T-helper 9 cell (primary cell): Measurements from ENCODE around the gene FOXF2.

Source experiments
- DNase-seq: peaks from one replicate; pipeline ENCODE4 v3.0.0-alpha.2; 2020

The FOXF2 gene

DNA sequence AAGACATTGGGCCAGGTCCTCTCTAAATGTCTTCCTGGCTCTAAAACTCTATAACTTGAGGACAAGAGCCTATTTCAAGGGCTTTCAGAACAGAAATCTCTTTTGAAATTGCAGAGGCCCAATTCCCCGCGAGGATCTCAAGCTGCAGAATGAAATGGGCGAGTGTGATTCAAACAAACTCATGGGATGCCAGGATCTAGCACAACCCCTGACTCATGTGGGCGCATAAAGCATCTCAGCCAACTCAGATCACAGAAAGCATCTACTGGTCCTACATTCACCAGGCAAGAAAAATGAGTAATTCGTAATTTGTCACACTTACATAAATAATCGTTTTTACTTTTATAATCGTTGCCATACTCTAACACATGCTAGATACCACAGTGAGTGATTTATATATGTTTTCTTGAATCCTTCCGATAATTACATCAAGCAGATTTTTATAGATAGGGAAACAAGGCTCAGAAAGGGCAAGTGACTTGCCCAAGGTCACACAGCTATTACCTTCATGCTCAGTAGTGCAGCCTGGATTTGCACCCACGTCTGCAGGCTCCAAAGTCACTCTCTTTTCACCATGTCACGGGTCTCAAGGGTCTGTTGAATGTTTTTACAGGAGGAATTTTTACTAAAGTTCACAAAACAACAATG is 26.2 kb downstream of the FOXF2 start:
- DNase-seq, result no peak

GRCh38 chr6:1416191-1416760 is 26.9 kb downstream of the FOXF2 start:
- DNase-seq, result no peak

GRCh38 chr6:1416820-1417219 is 27.4 kb downstream of the FOXF2 start:
- DNase-seq, result no peak

DNA sequence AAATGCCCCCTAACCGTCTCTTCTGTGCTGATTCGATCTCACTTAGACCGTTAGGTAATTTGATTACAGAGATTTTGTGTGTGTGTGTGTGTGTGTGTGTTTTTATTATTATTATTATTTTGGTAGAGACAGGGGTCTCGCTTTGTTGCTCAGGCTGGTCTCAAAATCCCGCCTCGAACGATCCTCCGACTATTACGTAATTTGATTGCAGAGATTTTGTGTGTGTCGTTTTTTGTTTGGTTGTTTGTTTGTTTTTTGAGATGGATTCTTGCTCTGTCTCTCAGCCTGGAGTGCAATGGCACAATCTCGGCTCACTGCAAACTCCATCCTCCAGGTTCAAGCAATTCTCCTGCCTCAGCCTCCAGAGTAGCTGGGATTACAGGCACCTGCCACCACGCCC is 28.3 kb downstream of the FOXF2 start:
- DNase-seq, result no peak

DNA sequence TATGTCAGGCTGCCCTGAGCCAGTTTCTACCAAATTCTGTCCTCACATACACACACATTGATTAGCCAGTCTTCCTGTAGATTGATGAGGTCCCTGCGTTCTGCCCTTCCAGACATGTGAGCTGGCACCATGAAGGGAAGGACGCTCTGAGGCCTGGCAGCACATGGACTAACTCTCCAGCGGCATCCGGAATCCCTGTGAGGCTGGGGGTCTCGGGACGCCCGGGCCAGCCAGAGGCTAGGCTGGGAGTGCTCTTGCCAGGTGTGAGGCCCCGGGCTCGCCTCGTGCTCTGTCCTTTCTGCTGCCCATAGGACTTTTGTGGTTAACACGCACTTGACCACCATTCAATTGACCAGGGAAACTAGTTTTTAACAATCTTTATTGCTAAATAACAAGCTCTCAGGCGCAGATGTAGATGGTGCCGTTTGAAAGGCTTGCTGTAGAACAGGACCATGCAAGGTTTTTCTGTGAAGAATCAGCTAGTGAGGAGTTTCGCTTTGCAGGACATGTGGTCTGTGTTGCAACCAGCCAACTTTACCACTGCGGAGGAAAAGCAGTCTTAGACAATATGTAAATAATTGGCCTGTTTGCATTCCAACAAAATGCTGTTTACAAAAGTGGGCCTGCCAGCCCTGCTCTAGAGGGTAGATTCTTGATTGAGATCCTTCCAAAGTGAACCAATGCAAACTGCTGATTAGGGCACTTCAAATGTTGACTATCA is 29.3 kb downstream of the FOXF2 start:
- DNase-seq, result no peak

GRCh38 chr6:1420382-1420781 is 31.0 kb downstream of the FOXF2 start:
- DNase-seq, result no peak

GRCh38 chr6:1422290-1422689 is 32.9 kb downstream of the FOXF2 start:
- DNase-seq, result no peak

DNA sequence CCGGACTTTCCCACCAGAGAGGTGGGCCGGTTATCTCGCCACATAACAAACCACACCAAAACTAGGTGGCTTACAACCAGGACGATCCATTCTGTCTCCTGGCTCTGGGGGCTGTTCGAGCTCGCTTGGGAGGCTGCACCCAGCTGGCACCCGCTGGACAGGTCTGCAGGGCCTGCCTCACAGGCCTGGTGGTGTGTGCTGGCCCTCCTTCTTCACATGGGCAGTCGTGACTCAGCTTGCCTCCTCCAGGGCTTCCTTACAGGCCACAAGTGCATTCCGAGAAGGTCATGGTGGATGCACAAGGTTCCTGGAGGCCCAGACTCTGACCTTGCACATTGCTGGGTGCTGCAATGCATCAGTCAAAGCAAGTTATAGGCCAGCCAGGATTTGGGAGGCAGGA is 34.2 kb downstream of the FOXF2 start:
- no peak for DNase-seq

- DNase-seq, result no peak
Measured at GRCh38 chr6:1424306-1424927, 35.0 kb downstream of the FOXF2 start.

DNA sequence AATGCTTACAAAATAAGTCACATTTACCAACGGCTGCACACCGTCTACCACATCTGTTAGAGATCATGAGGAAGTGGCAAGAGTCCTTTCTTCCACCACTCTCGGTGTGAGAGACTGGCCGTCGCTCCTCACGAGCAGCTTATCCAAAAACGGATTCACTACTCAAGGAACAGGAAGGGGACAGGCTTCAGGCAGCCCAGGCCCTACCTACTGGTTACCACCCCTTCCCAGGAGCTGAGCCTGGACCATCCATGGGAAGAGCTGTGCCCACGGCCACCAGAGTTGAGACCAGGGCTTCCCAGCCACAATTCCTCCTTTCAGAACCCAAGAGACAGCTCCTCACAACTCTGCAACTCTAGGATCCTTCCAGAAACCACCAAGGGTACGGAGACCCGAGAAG is 37.0 kb downstream of the FOXF2 start:
- DNase-seq, result no peak

- no peak for DNase-seq
Measured at GRCh38 chr6:1435806-1436205, 46.4 kb downstream of the FOXF2 start.

GRCh38 chr6:1436334-1437306 is 47.2 kb downstream of the FOXF2 start:
- peak; percentile 26 for DNase-seq

DNA sequence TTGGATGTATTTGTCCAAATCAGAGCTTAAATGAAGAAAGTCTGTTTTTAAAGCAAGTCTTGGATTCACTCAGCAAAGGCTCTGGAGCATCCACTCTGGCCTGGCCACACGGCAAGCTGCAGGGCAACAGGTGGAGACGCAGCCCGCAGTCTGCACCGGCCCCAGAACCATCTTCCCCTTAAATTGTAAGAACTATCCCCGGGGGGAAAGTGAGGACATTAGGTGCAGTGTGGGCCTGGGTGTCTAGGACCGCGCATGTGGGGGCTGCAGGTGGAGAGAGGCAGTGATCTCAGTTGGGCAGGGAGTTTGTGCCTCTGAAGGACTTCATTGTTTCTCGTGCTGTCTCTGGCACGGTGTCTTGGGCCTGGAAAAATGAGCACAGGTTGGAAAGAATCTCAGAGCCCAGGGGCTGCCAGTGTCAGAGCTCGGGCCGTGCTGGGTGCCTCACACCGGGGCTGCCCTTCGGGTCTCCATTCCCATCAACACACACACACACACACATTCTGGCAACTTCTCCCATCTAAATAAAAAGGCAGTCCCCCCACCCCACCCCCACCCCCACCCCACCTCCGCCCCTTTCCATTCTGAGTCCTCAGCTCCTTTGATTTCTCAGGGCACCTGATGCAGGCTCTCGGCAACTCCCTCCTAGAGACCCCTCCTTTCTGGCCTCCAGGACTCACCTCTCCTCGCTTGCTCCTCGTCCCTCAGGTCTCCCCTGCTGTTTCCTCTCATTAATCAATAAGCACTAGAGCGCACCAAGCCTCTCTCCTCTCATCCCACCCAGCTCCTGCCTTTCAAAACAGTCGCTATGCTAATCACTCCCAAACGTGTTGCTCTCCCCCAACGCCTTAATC is 48.4 kb downstream of the FOXF2 start:
- DNase-seq, result no peak

DNA sequence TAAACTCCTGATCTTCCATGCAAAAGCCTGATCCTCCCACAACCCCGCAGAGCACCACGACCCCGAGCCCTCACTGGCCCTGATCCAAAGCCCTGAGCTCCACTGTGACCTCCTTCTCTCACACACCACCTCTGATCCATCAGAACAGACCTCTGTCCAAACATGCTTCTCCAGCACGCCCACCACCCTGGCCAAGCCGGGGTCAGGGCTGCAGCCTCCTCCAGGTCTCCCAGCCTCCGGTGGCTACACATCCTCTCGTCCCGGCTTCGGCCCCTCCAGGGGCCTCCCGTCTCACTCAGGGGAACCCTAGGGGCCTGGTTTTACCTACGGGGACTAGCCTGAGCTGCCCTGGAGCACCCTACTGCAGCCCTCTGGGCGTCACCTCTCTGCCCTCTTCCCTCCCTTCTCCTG is 49.1 kb downstream of the FOXF2 start:
- DNase-seq, result no peak

DNA sequence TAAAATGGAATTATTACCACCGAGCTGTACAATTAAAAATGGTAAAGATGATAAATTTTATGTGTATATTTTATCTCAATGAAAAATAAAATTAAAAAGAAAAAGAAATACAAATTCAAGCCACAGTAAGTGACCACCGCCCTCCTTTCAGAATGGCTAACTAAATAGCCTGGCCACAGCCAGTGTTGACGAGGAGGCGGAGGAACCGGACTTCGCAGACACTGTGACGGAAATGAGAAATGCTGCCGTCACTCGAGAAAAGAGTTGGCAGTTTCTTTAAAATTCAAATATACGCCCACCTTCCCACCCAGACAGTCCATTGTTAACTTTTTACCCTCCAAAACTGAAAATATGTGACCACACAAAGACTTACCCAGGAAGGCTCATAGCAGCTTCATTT is 50.0 kb downstream of the FOXF2 start:
- no peak for DNase-seq

- DNase-seq, result no peak
Measured at GRCh38 chr6:1442929-1443328, 53.6 kb downstream of the FOXF2 start.
